GM12875 (cell line): Measurements from ENCODE around the gene HLA-DMB.
A peak's percentile ranks its signal among the peaks of the same experiment; 100 is the strongest.

Source experiments
- H3K4me3 ChIP-seq: one replicate; pipeline ENCODE4 v1.5.1; 2011; ENCODE audit warnings: low read depth, low read length, control low read depth
- CTCF ChIP-seq: IDR thresholded peaks from 2 replicates; pipeline ENCODE4 v1.5.1; 2011; ENCODE audit warnings: low read depth, mild to moderate bottlenecking, control low read depth, inconsistent platforms, low read length, moderate library complexity, borderline replicate concordance; ENCODE audit not compliant: insufficient read depth

Gene HLA-DMB

GRCh38 chr6:32954986-32955802, 14.4 kb upstream of the HLA-DMB start:
- H3K4me3 ChIP-seq = no peak overlapping the region
- peak; percentile 61; the same call in 1 of the 2 replicates for TF ChIP-seq CTCF

- no peak for TF ChIP-seq CTCF
- H3K4me3 ChIP-seq = no peak overlapping the region
These were observed 13.4 kb upstream of the HLA-DMB start for GRCh38 chr6:32954267-32954666.

DNA sequence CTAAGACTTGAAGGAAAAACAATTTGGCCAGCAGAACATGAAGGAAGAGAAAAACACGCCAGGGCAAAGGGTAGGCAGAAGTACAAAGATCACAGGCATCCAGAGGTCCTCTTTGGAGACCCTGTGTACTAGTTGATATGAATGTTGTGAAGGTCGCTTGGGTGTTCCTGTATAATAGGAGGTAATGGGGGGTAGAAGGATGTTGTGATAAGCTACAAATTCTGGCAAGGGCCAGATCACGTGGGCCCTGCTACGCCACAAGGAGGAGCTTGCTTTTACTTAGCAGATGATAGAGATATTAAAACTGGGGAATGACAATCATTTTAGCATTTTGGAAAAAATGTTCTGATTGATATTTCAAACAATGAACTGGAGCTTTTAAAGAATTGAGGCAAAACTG, 12.9 kb upstream of the HLA-DMB start:
- H3K4me3 ChIP-seq = no peak overlapping the region
- no peak for TF ChIP-seq CTCF

GRCh38 chr6:32952817-32953739, 12.2 kb upstream of the HLA-DMB start, which contains the start of gene HLA-DMA:
HLA-DMA (minus strand) TSS chr6:32953097; CDS start chr6:32953036, 61 bp downstream.
- peak; percentile 77 for TF ChIP-seq CTCF
- peak within 1 kb of the TSS; percentile 71 for H3K4me3 ChIP-seq

GRCh38 chr6:32950449-32950848, 9.6 kb upstream of the HLA-DMB start:
- H3K4me3 ChIP-seq = peak overlapping the region; percentile 71
- TF ChIP-seq CTCF = no peak

- H3K4me3 ChIP-seq = no peak overlapping the region
- TF ChIP-seq CTCF = no peak
These were observed 9.2 kb upstream of the HLA-DMB start for GRCh38 chr6:32950010-32950409.
